LoVo (cell line): ENCODE measurements around the gene MTR.

Experiments used
- DNase-seq: peaks from one replicate; pipeline ENCODE4 v3.0.0-alpha.2; 2016; ENCODE audit warnings: low spot score

Gene MTR

DNA sequence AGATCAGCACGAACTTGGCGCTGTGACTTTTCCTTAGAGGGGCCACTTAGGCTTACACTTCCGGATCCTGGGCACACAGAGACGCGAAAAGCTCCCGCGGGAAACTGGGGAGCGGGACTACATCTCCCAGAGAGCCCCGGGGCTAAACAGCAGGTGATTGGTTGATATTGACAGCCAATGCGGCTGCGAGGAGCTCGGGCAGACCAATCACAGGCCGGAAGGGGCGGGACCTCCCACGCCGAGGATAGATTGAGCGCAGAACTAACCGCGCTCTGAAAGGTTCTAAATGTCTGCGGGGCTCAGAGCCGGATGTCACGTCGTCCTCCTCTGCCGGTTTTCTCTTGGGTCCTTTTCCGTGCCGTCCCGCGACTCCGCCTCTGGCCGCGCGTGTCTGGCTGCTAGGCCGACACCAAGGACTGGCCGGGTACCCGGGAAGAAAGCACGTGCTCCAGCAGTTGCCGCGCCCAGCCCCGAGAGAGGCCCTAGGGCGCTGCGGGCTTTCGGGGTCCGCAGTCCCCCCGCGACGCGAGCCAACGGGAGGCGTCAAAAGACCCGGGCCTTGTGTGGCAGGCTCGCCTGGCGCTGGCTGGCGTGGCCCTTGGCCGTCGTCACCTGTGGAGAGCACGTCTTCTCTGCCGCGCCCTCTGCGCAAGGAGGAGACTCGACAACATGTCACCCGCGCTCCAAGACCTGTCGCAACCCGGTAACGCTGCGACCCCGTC, at the start of gene MTR:
MTR (plus strand) TSS at position 258 of the 722 bp plus-strand sequence; CDS start at position 670, 412 bp downstream.
- peak; percentile 97 for DNase-seq

DNA sequence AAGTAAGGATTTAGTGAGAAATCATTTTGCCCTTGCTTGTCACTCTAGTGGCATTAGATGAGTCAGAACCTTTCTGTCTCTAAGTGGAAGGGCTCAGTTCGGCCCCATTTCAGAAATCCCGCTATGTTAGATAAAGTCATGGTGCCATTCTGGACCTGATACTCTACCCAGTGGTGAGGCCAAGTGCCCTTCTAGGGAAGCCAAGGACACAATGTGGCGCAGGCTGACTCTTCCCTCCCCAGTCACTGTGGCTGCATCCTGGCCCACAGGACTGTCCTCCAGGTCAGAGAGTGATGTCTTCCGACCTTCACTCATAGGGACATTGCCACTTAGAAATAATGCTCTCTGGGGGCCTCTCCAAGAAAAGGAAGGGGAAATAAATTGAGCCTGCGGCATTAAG, 48.3 kb upstream of the MTR start:
- no peak for DNase-seq

DNA sequence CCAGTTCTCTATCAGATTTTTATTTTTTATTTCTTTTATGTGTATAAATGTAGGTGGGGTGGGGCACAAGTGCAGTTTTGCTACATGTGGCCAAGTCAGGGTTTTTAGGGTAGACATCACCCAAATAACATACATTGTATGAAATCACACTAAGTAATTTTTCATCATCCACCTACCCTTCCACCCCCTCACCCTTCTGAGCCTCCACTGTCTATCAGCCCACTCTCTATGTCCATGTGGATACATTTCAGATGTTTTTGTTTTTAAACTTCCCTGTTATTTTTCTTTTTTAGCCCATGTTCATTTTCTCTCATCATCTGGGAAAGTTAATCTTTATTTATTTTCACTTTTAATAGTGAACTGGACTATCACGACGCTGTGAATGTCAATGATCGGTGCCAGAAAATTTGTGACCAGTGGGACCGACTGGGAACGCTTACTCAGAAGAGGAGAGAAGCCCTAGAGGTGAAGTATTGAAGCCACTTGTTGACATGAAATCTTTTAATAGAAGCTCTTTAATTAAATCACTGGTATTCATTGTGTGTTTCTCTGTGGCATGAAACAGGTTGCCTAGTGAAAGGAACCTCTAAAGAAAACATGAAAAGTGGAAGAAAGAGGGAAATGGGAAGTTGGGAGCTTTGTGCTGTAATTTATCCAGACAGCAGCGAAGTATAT, 47.6 kb upstream of the MTR start:
- no peak for DNase-seq

DNA sequence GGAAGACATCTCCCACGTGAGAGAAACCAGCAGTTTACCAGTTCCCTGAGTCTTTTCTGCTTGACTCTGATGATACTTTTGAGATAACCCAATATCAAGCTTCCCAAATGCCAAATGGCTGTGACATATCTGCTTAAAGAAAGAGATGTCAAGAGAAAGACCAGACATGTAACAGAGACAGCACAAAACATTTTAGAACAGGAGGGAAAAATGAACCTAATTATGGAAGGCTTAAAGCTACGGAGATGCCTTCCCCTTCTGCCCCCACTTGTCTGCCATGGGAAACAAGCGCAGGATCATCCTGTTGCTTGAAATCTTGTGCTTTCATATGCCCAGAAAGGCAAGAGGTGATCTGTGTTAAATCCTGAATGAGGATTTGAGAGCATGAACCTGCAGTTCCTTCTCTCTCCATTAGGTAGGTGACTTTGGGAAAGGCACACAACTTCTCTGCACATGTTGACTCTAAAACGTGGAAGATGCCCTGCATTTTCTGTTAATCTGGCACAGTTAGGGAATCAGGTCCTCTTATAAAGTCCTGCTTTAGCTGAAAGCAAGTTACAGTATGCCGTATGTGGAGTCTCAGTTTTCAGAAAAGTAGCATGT, 46.7 kb upstream of the MTR start:
- no peak for DNase-seq

DNA sequence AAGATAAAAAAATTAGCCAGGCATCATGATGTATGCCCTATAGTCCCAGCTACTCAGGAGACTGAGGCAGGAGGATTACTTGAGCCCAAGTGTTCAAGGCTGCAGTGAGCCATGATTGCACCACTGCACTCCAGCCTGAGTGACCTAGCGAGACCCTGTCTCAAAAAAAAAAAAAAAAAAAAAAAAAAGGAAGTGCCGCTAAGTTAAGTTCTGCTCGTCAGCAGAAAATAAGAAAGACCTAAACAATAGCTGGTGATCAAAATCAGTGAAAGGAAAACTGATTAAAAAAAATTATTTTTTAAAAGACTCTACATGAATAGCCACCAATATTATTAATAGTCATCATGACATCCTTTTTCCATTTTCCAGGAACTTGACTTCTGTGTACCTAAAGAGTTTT, 44.2 kb upstream of the MTR start:
- DNase-seq: no peak

DNA sequence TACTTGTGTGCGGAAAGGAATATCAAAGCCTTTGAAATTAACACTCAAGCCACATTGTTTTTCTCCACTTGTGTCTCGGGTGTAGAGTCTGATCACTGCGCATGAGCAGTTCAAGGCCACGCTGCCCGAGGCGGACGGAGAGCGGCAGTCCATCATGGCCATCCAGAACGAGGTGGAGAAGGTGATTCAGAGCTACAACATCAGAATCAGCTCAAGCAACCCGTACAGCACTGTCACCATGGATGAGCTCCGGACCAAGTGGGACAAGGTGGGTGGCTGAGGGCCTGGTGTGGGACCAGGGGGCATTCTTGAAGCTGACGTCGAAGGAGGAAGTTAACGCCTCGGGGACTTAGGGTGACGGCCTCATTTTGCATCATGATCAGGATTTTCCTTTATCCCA, 43.7 kb upstream of the MTR start:
- DNase-seq: no peak

DNA sequence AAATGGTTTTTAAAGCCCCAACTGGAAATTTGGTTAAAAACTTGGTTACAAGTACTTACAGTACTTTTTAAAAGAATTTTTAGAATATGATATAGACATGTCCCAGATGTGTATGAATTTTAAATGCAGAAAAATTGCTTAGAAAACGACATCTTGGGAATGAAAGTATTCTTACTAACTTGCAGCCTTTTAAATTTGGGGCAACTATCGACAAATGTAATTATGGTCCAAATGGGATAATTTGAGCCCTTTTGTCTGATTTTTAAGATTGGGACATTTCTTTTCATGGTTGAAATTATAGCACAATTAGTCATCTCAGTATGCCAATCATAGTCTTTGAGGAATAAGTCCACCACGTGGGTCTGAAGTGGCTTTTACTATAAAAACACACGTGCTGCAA, 43.2 kb upstream of the MTR start:
- no peak for DNase-seq

DNA sequence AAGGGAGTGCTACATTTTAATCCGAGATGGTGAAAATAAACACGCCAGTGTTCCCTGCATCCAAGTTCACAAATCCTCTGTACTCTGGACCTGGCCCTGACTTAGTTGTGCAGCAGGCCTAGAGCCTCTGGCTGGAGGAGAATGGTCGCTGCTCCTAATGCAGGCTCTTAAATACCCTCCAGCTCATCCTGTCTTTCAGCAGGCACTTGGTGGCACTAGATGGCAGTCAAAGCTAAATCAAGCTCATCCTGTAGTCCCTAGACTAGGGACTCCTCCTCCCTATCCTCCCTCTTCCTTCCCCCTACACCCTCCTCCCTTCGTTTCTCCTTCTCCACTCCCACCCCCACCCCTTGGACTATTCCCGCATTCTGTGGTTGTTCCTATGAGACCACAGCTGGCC, 41.6 kb upstream of the MTR start:
- no peak for DNase-seq

DNA sequence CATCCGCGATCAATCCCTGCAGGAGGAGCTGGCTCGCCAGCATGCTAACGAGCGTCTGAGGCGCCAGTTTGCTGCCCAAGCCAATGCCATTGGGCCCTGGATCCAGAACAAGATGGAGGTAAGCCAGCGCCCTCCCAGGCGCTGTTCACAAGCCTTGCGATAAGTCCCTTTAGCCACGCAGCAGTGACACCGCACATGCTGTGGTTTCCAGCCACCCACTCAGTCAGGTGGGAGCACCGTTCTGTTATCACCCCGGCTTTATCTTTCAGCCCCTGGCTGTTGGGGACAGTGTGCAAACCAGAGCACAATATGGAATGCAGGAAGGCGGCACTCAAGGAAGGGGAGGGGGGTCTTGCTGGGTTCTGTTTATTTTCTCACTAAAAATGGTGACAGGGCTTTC, 41.1 kb upstream of the MTR start:
- DNase-seq: no peak

DNA sequence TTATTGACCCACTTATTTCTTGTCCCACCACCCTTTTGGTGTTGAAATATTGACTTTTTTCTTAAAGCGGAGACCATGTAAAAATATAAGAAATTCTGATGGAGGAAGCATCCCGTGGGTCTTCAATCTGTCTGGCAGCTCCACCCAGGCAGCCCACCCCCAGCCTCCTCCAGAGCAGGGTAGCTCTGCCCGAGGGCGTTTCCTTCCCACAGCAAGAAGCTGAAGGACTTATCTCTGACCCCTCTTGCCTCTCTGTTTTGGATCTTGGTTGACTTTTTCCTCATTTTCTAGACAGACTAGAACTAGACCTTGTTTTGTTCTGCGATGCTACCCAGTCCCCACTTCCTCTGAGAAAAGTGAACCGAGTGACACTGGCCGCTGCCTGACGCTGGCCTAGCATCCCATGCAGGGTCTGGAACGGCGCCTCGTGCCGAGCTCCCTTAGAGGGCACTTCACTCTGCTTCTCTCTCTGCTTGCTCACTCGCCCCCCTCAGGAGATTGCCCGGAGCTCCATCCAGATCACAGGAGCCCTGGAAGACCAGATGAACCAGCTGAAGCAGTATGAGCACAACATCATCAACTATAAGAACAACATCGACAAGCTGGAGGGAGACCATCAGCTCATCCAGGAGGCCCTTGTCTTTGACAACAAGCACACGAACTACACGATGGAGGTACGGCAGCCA, 40.4 kb upstream of the MTR start:
- DNase-seq: no peak

DNA sequence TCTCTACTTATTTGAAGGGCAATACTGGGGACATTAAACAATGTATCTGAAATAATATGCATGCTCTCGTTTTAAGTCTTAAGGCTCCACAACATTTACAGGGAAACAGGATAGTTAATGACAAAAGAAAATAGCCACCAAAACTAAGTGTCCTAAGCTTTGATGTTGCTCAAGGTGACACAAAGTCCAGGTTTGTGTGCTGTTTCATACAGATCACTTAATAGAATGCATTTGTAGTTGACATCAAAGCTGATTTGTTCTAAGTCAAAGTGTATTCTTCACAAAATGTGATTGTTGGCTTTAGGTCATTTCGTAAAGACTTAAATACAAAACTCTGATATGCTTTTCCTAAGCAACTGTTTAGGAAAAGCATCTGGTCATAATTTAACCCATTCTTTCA, 37.5 kb upstream of the MTR start:
- no peak for DNase-seq

DNA sequence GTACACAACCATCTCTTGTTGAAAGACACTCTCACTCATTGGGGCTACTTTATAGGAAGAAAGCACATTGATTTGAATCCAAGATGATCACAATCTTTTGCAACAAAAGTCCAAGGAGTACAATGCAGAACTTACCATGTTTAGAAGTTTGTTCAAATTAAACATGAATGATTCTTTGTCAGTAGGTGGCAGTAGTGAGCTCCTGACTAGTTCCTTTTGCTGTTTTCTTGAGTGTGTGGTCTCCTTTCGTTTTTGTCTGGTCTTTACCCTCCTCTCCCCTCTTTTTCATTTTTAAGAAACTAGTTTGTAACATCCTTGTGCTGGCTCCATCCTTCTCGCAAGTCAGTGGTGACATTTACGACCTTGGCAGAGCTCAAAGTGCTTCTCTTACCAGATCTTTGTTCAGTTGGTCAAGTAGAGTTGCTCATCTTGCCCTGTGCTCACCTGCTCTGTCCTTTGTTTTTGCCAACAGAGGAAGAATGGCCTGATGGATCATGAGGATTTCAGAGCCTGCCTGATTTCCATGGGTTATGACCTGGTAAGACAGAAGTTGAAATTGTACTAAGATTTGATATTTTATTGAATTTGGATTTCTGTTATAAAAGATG, 35.7 kb upstream of the MTR start:
- DNase-seq: peak; percentile 41

DNA sequence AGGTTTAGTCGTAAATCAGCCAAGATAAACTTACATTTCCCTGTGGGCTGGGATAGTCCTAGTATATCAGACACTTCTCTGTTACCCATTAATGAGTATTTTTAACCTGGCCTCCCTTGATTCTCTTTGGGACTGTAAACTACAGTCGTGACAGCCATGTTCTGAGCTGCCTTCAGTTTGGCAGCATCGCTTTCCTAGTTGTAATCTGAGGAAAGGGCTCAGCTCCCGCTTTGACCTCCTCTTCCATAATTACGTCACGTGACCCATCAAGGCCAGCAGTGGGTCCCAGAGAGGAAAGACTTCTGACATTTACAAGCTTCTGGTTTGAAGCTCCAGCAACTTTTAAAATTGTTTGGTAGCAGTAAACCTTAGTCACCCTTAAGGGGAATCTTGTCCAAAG, 34.6 kb upstream of the MTR start:
- no peak for DNase-seq

DNA sequence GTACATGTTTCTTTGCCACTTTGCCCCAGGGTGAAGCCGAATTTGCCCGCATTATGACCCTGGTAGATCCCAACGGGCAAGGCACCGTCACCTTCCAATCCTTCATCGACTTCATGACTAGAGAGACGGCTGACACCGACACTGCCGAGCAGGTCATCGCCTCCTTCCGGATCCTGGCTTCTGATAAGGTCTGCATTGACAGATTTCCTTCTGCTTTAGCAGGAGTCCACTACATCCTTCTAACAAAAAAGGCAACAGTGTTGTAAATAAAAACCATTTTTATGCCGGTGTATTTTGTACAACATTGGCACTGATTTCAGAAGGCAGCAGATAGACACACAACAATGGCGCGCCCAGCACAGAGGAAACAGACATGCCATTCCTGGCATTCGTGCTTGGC, 34.1 kb upstream of the MTR start:
- DNase-seq: no peak

DNA sequence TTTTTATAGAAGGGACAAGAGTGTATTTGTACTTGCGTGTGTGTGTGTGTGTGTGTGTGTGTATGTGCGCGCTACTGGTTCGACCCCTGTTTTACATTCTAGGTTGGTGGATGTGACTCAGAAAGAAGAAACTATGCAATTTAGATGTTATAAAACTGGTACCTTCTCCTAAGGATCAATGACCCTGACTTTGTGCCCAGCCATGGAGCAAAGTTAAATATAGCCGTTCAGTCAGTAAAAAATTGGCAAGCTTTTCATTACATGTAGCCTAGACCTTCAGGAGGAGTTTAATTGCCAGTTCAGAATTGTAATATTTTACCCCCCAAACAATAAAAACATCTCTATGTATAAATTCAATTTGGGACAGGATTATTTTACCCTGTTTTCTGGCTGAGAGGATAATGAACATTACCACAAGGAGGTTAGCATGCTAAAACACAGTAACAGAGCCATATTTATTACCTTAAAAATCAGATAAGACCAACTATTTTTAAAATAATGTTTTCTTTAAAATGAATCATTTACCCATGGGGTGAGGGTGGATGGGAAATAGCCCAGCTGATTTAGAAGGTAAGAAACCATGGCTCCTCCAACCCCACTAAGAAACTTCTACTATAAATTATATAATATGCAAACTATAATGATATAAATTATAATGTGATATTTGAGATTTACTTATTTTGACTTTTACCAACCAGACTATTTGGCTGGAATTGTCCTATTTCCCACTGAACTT, 33.5 kb upstream of the MTR start:
- DNase-seq: no peak

DNA sequence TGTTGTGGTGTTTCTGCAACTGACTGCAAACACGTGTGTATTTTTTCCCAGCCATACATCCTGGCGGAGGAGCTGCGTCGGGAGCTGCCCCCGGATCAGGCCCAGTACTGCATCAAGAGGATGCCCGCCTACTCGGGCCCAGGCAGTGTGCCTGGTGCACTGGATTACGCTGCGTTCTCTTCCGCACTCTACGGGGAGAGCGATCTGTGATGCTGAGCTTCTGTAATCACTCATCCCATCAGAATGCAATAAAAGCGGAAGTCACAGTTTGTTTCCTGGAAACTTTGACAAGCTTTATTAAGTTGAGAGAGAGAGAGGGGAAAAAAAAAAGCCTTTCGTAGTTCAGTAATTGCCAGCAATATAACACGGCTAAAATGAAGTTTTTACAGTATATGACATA, 32.7 kb upstream of the MTR start:
- no peak for DNase-seq

DNA sequence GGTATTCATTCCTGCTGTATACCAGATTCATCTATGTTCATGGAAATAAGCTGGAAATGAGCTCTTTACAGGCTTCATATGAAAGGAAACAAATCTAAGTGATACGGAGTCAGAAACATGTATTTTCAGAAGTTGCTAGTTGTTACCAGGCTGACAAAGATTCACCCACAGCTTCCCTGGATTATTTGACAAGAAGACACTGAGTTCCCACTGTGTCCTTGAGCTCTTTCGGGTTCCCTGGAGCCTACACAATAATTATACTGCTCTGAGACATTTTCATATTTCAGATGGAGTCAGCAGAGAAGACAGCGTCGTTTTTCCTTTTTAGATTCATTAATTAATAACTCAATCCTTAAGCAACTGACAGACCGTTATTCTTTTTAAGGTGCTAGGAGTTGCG, 29.3 kb upstream of the MTR start:
- no peak for DNase-seq

DNA sequence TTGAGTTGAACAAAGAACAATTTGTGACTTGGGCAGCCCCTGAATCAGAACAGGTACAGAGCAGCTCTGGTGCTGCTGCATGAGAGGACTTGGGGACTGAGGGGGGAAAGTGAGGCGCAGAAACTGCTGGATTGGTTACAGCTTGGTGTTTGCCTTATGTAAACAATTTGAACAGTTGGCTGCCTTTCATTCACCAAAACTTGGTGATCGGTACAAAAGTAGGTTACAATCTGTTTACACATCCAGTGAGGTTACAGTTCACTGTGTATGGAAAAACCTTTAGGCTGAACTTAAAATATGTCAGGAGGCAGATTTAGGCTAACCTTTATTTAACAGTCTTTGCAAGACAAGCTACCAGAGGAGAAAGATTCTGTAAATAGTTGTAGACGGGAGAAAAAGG, 28.6 kb upstream of the MTR start:
- DNase-seq: no peak

DNA sequence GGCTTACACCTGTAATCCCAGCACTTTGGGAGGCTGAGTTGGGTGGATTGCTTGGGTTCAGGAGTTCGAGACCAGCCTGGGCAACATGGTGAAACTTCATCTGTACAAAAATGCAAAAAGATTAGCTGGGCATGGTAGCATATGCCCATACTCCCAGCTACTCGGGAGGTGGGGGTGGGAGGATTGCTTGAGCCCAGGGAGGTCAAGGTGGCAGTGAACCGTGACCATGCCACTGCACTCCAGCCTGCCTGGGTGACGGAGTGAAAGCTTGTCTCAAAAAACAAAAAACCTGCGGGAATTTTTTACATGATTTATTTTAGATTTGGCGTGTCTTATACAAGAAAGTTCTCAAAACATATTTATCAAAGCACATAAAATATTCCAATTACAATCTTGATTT, 27.8 kb upstream of the MTR start:
- DNase-seq: no peak

DNA sequence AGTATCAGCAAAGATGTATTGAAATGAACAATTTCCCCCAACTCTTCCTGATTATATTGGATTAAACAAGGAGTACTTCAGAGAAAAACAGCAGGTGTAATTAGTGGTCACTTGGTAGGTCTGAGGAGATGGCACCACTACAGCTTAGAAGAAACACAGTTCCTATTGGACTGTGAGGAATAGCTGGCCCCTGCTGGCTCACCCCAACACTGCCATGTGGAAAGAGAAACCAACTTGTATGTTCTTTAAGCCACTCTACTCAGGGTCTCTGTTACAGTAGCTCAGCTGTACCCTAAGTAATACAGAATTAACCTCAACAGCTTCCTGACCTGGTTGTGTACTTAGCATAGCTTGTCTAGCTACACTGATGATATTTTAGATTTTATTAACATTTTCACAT, 26.5 kb upstream of the MTR start:
- DNase-seq: no peak

DNA sequence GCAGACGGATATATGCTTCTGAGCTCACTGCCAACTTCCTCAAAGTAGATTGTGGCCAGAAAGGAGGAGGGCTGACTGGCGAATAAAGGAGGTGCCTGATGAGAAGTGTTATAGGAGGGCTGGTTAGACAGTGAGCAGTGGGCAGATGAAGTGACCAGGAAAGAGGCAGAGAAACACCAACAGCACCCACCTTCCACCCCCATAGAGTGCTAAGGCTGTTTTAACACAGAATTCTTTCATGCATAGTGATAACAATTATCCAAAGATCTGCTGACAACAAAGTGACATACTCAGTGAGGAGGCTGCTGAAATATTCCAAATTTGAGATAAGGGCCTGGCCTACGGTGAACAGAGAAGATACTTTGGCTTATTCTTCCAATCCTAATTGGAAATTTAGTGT, 21.2 kb upstream of the MTR start:
- no peak for DNase-seq

DNA sequence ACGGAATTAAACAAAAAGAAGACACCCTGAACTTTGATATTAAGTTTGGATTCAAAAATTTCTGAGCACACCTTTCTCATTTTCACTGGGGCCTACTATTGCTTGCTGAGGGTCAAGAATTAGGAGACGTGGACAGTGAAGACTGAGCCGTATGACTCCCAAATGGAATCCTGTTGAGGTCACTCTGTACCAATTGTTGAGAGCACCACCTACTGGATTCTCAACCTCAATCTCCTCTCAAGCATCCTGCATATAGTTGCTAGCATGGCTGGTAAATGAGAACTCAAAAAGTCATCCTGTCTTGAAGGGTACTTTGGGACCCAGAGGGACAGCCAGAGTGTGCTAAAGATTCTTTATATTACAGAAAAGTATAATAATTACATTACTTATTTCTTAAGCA, 20.2 kb upstream of the MTR start:
- DNase-seq: peak; percentile 22
